Astrocyte of the spinal cord (primary cell): ENCODE data around the gene TSNAXIP1.

ENCODE experiments used
- DNase-seq: peaks from one replicate; pipeline ENCODE4 v3.0.0; 2011; ENCODE audit warnings: low read depth, low spot score
- H3K4me3 ChIP-seq: 2 replicates; pipeline ENCODE4 v1.5.1; 2011; ENCODE audit warnings: low read depth, mild to moderate bottlenecking, low read length, moderate library complexity
- in situ Hi-C: cut with HindIII; loops from 2 replicates; pipeline ENCODE4 v1.10.0; 2017; ENCODE audit warnings: low sequenced_read_pairs
- TF ChIP-seq, protein P1 (sequence below): IDR thresholded peaks from 2 replicates; pipeline ENCODE4 v1.5.1; 2012; ENCODE audit warnings: low read depth, mild to moderate bottlenecking, low read length, inconsistent platforms

TSNAXIP1 gene

DNA sequence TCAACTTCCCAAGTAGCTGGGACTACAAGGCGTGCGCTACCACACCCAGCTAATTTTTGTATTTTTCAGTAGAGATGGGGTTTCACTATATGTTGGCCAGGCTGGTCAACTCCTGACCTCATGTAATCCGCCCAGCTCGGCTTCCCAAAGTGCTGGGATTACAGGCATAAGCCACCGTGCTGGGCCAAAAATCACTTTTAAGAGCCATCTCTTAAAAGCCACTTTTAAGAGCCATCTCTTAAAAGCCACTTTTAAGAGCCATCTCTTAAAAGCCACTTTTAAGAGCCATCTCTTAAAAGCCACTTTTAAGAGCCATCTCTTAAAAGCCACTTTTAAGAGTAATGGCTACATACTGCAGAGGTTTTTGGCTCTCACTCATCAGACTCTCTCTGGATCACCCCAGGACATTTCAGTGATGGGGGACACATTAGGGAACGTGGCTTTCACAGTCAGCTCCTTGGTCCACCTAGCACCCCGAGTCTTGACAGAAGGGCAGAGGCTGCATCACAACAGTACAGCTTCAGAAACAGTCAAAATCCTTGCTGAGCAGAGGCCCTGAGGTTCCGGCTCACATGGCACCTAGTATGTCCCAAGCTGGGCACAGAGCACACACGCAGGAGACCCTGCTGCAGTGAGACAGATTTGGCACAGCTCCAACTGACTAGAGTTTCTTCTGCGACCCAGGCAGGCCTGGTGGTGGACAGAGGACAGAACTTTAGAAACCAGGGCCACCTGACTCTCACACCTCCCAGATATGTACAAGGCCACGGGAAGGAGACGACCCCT is 23.9 kb upstream of the TSNAXIP1 start:
- TF ChIP-seq, protein P1, sequence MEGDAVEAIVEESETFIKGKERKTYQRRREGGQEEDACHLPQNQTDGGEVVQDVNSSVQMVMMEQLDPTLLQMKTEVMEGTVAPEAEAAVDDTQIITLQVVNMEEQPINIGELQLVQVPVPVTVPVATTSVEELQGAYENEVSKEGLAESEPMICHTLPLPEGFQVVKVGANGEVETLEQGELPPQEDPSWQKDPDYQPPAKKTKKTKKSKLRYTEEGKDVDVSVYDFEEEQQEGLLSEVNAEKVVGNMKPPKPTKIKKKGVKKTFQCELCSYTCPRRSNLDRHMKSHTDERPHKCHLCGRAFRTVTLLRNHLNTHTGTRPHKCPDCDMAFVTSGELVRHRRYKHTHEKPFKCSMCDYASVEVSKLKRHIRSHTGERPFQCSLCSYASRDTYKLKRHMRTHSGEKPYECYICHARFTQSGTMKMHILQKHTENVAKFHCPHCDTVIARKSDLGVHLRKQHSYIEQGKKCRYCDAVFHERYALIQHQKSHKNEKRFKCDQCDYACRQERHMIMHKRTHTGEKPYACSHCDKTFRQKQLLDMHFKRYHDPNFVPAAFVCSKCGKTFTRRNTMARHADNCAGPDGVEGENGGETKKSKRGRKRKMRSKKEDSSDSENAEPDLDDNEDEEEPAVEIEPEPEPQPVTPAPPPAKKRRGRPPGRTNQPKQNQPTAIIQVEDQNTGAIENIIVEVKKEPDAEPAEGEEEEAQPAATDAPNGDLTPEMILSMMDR = no peak
- no peak for DNase-seq
- H3K4me3 ChIP-seq = no peak overlapping the region
- in situ Hi-C loops = no loop called here

DNA sequence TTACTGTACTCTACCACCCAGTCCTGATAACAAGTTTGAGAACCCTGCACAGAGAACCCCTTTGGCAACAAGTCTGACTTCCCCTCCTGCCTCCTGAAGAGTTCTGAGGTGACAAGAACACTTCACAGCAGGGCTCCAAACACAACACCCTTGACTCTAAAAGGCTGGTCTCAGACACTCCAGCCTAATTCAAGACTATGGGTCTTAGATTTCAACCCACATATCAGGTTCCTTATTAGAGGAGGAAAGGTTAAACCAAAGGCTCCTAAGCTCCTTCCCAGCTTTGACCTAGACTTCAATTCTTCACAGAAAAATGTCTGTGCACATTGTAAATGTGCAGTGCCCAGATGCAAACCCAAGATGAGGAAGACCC is 23.4 kb upstream of the TSNAXIP1 start:
- in situ Hi-C loops = no loop called here
- DNase-seq = no peak
- TF ChIP-seq, protein P1 = no peak
- H3K4me3 ChIP-seq = no peak overlapping the region

DNA sequence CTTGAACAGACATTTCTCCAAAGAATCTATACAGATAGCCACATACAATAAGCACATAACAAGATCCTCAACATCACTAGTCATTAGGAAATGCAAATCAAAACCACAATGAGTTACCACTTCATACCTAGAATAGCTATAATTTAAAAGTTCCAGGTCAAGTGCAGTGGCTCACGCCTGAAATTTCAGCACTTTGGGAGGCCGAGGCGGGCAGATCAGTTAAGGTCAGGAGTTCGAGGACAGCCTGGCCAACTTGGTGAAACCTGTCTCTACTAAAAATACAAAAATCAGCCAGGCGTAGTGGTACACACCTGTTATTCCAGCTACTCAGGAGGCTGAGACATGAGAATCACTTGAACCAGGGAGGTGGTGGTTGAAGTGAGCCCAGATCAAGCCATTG is 20.2 kb upstream of the TSNAXIP1 start:
- H3K4me3 ChIP-seq = no peak overlapping the region
- TF ChIP-seq, protein P1 = no peak
- no peak for DNase-seq
- in situ Hi-C loops = no loop called here

DNA sequence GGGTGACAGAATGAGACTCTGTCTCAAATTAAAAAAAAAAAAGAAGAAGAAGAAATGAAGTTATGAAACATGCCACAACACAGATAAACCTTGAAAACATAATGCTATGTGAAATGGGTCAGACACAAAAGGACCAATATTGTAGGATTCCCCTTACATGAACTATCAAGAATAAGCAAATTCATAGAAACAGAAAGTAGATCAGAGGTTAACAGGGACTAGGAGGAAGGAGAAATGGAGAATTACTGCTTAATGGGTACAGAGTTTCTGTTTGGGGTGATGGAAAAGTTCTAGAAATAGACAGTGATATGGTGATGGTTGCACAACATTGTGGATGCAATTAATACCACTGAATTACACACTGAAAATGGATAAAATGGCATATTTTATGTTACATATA is 16.6 kb upstream of the TSNAXIP1 start:
- no peak for DNase-seq
- TF ChIP-seq, protein P1 = no peak
- no peak overlapping the region for H3K4me3 ChIP-seq
- in situ Hi-C loops = no loop called here

DNA sequence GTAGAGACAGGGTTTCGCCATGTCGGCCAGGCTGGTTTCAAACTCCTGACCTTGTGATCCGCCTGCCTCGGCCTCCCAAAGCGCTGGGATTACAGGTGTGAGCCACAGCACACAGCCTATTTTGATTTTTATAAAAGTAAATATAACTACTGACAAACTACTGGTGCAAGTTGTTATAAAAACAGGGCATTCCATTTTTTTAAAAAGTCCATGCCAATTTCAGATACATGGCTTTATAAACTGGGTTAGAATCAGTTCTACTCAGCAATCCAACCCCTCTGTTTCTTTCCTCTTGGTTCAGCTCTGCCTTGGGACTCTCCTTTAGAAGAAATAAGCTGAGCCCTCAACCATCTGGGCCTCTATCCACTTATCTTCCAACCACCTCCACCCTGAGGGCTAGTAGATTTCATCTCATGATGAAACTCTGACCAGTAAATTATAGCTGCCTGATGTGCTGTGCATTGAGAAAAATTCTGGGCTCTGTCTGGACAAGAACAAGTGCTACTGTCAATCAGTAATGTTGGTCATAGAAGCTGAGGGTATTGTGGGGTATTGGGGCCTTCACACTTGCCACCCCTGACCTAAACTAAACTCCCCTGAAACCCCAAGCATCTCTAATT is 10.5 kb upstream of the TSNAXIP1 start:
- no peak for DNase-seq
- in situ Hi-C loops = no loop called here
- TF ChIP-seq, protein P1 = no peak
- no peak overlapping the region for H3K4me3 ChIP-seq

DNA sequence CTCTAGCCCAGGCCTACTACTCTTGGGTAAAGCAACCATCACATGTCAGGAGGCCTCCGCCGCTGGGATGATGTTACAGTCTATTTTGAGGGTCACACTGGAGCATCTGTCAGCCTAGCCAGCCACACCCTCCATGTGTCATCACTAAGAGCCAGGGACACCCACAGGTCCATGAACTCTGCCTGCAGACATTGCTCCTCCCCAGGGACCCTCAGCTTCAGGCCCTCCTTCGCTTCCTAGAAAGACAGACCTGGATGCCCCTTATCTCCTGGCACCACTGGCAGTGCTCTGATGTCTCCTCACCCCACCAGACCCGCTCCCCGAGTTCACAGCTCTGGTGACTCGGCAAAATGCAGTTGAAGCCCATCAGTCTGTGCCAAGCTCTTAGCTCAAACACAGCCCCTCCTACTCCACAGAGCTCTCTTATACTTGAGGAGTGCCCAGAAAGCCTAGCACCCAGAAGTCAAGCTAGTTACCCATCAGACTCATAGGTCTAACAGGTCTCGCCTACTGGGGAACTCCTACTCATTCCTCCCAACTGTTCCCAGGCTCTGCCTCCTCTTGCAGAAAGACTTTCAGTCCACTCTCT is 6.3 kb upstream of the TSNAXIP1 start:
- no peak overlapping the region for H3K4me3 ChIP-seq
- TF ChIP-seq, protein P1 = no peak
- no peak for DNase-seq
- in situ Hi-C loops = no loop called here
